Erythroblast (primary cell): Measurements from ENCODE around the gene GPR55.

ENCODE experiments used
- GATA1 ChIP-seq: IDR thresholded peaks from 2 replicates; pipeline ENCODE4 v1.6.1; 2011; ENCODE audit warnings: low read depth, mild to moderate bottlenecking, control low read depth, low read length, moderate library complexity
- POLR2A ChIP-seq: IDR thresholded peaks from 2 replicates; pipeline ENCODE4 v1.6.1; 2011; ENCODE audit warnings: mild to moderate bottlenecking, low read length

GRCh38 chr2:230933521-230934180 is 8.6 kb upstream of the GPR55 start:
- TF ChIP-seq POLR2A (no peak), GATA1 (no peak)
